ENCODE measurements around the gene SERPINI1.

DNA sequence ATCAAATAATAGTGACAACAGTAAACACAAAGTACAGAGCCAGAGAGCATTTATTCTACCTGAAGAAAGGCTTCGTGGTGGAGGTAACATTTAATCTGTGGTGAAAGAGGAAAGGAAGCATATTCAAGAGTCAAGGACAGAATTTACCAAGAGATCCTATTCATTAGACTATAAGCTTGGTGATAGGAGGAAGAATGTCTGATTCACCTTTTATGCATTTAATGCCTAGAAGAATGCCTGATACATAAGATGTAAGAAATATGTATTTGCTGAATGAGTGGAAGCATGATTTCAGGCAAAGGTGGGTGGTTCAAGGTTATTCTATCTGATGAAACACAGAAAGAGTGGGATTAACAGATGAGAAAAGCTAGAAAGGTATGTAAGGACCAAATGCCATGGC, 119.8 kb downstream of the SERPINI1 start:
- TF ChIP-seq POLR2A (IDR thresholded peaks at IDR 0.05; ENCODE audit: low read length) (no peak), GATA1 (IDR thresholded peaks at IDR 0.05; ENCODE audit: low read depth, low read length) (no peak)

Data from erythroblast (primary cell).